Fibroblast of pulmonary artery (primary cell): ENCODE results near the gene ZC3H7B.
"Not testable (repeated sequence)": the region's sequence is repeated elsewhere in the genome, so short reads cannot be mapped to it uniquely, and the experiment has no call there.

Experiments used
- DNase-seq: peaks from one replicate; pipeline ENCODE4 v3.0.0-alpha.2; 2010; ENCODE audit warnings: low read depth
- H3K4me3 ChIP-seq: replicated peaks from 2 replicates; pipeline ENCODE4 v1.5.1; 2011; ENCODE audit warnings: low read depth, mild to moderate bottlenecking, control low read depth, low read length, moderate library complexity
- CTCF ChIP-seq: IDR thresholded peaks from 2 replicates; pipeline ENCODE4 v1.5.1; 2011; ENCODE audit warnings: mild to moderate bottlenecking, control low read depth, low read length, inconsistent platforms; ENCODE audit errors: missing control alignments

Gene ZC3H7B

GRCh38 chr22:41301085-41302020 lies at the start of gene ZC3H7B:
TSS of gene ZC3H7B (plus strand) at chr22:41301525. CDS start at chr22:41320661, 19,136 bp downstream.
- TF ChIP-seq CTCF: peak; percentile 55
- DNase-seq: peak; percentile 75
- peak within 1 kb of the TSS; percentile 85 for H3K4me3 ChIP-seq

- DNase-seq: no peak
- H3K4me3 ChIP-seq: no peak overlapping the region
- TF ChIP-seq CTCF: no peak
These were observed 49.0 kb upstream of the ZC3H7B start for GRCh38 chr22:41252365-41252764.

- DNase-seq: no peak
- no peak overlapping the region for H3K4me3 ChIP-seq
- no peak for TF ChIP-seq CTCF
These were observed 47.1 kb upstream of the ZC3H7B start for GRCh38 chr22:41254230-41254629.

- peak; percentile 71 for DNase-seq
- no peak overlapping the region for H3K4me3 ChIP-seq
- peak; percentile 15 for TF ChIP-seq CTCF
These were observed 44.8 kb upstream of the ZC3H7B start for GRCh38 chr22:41256254-41257253.

GRCh38 chr22:41257696-41258095 lies 43.6 kb upstream of the ZC3H7B start:
- TF ChIP-seq CTCF: no peak
- DNase-seq: no peak
- no peak overlapping the region for H3K4me3 ChIP-seq

GRCh38 chr22:41259756-41260155 lies 41.6 kb upstream of the ZC3H7B start:
- not testable (repeated sequence) for H3K4me3 ChIP-seq, DNase-seq

- no peak overlapping the region for H3K4me3 ChIP-seq
- DNase-seq: no peak
- no peak for TF ChIP-seq CTCF
These were observed 40.5 kb upstream of the ZC3H7B start for GRCh38 chr22:41260871-41261270.
